ENCODE results near the gene SSU72. TPM values are rescaled to one million over a fixed set of nuclear protein-coding genes. Genes with fewer than 3 reads are reported as not detected.

The SSU72 gene
- total RNA-seq, 1 donor from 2014 or later = 87.3 TPM

- DNase-seq (ENCODE audit: low read depth) = no peak
- Histone ChIP-seq H3K4me3 (ENCODE audit: low read depth, low read length) (no peak overlapping the region), H3K27me3 (ENCODE audit: control insufficient read depth, insufficient read depth, low read length) (peaks cover 18% of the 10 kb centered on the region), H3K36me3 (ENCODE audit: control insufficient read depth, insufficient read depth, low read length) (no peaks in the 10 kb centered on the region)
- no peak for TF ChIP-seq CTCF (IDR thresholded peaks at IDR 0.05; ENCODE audit: insufficient read depth, low read length, poor library complexity, severe bottlenecking)
These were observed 3.8 kb upstream of the SSU72 start for GRCh38 chr1:1578371-1578940.

- TF ChIP-seq CTCF (IDR thresholded peaks at IDR 0.05; ENCODE audit: insufficient read depth, low read length, poor library complexity, severe bottlenecking) = no peak
- no peak overlapping the region for H3K4me3 ChIP-seq (ENCODE audit: low read depth, low read length)
- H3K27me3 ChIP-seq (ENCODE audit: control insufficient read depth, insufficient read depth, low read length) = peaks cover 15% of the 10 kb centered on the region
- H3K36me3 ChIP-seq (ENCODE audit: control insufficient read depth, insufficient read depth, low read length) = no peaks in the 10 kb centered on the region
- DNase-seq (ENCODE audit: low read depth) = no peak
These were observed 2.8 kb upstream of the SSU72 start for GRCh38 chr1:1577367-1578011.

- TF ChIP-seq CTCF (IDR thresholded peaks at IDR 0.05; ENCODE audit: insufficient read depth, low read length, poor library complexity, severe bottlenecking) = peak; percentile 35
- peaks cover 12% of the 10 kb centered on the region for H3K27me3 ChIP-seq (ENCODE audit: control insufficient read depth, insufficient read depth, low read length)
- no peak for DNase-seq (ENCODE audit: low read depth)
- no peaks in the 10 kb centered on the region for H3K36me3 ChIP-seq (ENCODE audit: control insufficient read depth, insufficient read depth, low read length)
- H3K4me3 ChIP-seq (ENCODE audit: low read depth, low read length) = peak overlapping the region; percentile 99
These were observed 581 bp downstream of the SSU72 start for GRCh38 chr1:1573843-1574720.

- Histone ChIP-seq H3K4me3 (ENCODE audit: low read depth, low read length) (no peak overlapping the region), H3K27me3 (ENCODE audit: control insufficient read depth, insufficient read depth, low read length) (no peaks in the 10 kb centered on the region), H3K36me3 (ENCODE audit: control insufficient read depth, insufficient read depth, low read length) (no peaks in the 10 kb centered on the region)
- DNase-seq (ENCODE audit: low read depth) = no peak
- TF ChIP-seq CTCF (IDR thresholded peaks at IDR 0.05; ENCODE audit: insufficient read depth, low read length, poor library complexity, severe bottlenecking) = no peak
These were observed 5.3 kb downstream of the SSU72 start for GRCh38 chr1:1569341-1569740.

- Histone ChIP-seq H3K36me3 (ENCODE audit: control insufficient read depth, insufficient read depth, low read length) (no peaks in the 10 kb centered on the region), H3K4me3 (ENCODE audit: low read depth, low read length) (no peak overlapping the region)
- no peak for TF ChIP-seq CTCF (IDR thresholded peaks at IDR 0.05; ENCODE audit: insufficient read depth, low read length, poor library complexity, severe bottlenecking)
These were observed 6.8 kb downstream of the SSU72 start for GRCh38 chr1:1567891-1568291.

More at GRCh38 chr1:1567891-1568291, 6.8 kb downstream of the SSU72 start:
- no peaks in the 10 kb centered on the region for H3K27me3 ChIP-seq (ENCODE audit: control insufficient read depth, insufficient read depth, low read length)
- no peak for DNase-seq (ENCODE audit: low read depth)

Data from kidney epithelial cell (primary cell).